Lower leg skin (tissue), 3 donors: ENCODE results near the gene SGIP1.

Experiments used
- POLR2A ChIP-seq, 2 donors: fragments of 450-650 bp; IDR thresholded peaks; one replicate each; pipeline ENCODE4 v1.6.1; 2016 to 2017; ENCODE audit warnings: antibody characterized with exemption in 2 of 2, mild to moderate bottlenecking in 1 of 2, moderate library complexity in 1 of 2
- TF ChIP-seq, protein P1 (sequence below), 3 donors: fragments of 450-650 bp; IDR thresholded peaks; one replicate each; pipeline ENCODE4 v1.5.1; 2016; ENCODE audit warnings: antibody characterized with exemption in 3 of 3, mild to moderate bottlenecking in 3 of 3, moderate library complexity in 2 of 3

- no peak for TF ChIP-seq POLR2A (IDR thresholded peaks at IDR 0.05)
- TF ChIP-seq, protein P1, sequence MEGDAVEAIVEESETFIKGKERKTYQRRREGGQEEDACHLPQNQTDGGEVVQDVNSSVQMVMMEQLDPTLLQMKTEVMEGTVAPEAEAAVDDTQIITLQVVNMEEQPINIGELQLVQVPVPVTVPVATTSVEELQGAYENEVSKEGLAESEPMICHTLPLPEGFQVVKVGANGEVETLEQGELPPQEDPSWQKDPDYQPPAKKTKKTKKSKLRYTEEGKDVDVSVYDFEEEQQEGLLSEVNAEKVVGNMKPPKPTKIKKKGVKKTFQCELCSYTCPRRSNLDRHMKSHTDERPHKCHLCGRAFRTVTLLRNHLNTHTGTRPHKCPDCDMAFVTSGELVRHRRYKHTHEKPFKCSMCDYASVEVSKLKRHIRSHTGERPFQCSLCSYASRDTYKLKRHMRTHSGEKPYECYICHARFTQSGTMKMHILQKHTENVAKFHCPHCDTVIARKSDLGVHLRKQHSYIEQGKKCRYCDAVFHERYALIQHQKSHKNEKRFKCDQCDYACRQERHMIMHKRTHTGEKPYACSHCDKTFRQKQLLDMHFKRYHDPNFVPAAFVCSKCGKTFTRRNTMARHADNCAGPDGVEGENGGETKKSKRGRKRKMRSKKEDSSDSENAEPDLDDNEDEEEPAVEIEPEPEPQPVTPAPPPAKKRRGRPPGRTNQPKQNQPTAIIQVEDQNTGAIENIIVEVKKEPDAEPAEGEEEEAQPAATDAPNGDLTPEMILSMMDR (IDR thresholded peaks at IDR 0.05) = no peak
These were observed 8.4 kb downstream of the SGIP1 start for GRCh38 chr1:66542314-66542713.
